ENCODE results near the gene HIRIP3.

GRCh38 chr16:29978081-29978480 is 17.3 kb downstream of the HIRIP3 start:
- no peak for TF ChIP-seq POLR2A (IDR thresholded peaks at IDR 0.05; ENCODE audit: low read depth, low read length)
- TF ChIP-seq POLR2AphosphoS5 (IDR thresholded peaks at IDR 0.05; ENCODE audit: low read depth, low read length) = no peak
- no peak for TF ChIP-seq TAF1 (IDR thresholded peaks at IDR 0.05; ENCODE audit: low read depth, low read length)
- TF ChIP-seq SPI1 (IDR thresholded peaks at IDR 0.05; ENCODE audit: low read depth, low read length) = no peak
- no peak for TF ChIP-seq PAX5 (IDR thresholded peaks at IDR 0.05; ENCODE audit: insufficient read depth, low read length, severe bottlenecking)
- TF ChIP-seq POU2F2 (IDR thresholded peaks at IDR 0.05; ENCODE audit: low read depth, low read length) = no peak
